ENCODE data around the gene PMM1.
"Not testable (repeated sequence)": the region's sequence is repeated elsewhere in the genome, so short reads cannot be mapped to it uniquely, and the experiment has no call there.

PMM1 gene

DNA sequence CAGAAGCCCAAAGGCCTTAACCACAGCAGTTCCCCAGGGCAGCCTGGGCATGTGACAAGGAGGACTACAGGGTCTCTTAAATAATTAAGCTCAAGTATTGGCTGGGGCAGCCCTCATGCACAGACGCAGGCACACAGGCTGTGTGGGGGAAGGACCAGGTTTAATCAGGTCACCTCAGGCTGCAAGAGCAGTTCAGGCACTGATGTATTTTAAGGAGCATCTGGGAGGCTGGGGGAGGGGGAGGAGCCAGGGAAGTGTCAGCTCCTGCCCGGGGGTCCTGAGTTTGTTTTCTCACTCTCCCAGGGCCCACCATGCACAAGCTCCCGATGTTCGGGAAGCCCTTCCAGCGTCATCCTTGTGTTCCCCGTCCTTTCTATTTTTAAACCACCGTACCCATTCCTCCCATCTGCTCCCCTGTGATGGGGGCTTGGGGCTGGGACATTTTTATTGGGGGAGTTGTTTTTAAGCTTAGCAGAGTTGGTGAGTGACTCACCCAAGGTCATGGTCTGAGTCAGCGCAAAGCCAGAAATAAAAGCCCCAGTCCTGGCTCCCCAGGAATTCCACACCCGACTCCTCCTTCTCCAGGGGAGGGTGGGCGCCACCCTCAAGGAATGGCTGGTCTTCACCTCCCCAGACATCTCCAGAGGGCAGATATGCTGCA lies 26.5 kb downstream of the PMM1 start:
- peak in 1 of 14 donors; percentile 44 for DNase-seq

DNA sequence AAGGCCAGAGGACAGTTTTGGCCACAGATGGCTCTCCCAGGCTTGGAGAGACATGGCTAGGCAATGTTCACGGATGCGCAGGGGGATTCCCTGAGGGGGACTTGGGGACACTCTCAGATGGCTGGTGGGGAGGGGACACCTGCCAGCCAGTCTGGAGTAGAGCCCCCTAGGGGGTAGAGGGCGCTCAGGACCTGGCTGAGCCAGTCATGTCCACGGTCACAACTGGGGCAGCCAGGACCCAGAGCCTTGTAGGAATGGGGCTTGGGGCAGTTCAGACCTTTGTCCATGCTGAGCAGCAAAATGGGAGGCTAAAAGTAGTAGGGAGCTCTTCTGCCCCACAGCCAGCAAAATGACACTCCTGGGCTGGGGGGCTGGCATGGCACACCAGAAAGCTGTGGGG lies 27.2 kb downstream of the PMM1 start:
- DNase-seq: no peak

GRCh38 chr22:41561788-41562187 lies 27.9 kb downstream of the PMM1 start:
- peak in 1 of 14 donors; percentile 64 for DNase-seq

GRCh38 chr22:41561335-41561734 lies 28.3 kb downstream of the PMM1 start:
- peak in 2 of 14 donors; percentile 31 to 64 for DNase-seq

DNA sequence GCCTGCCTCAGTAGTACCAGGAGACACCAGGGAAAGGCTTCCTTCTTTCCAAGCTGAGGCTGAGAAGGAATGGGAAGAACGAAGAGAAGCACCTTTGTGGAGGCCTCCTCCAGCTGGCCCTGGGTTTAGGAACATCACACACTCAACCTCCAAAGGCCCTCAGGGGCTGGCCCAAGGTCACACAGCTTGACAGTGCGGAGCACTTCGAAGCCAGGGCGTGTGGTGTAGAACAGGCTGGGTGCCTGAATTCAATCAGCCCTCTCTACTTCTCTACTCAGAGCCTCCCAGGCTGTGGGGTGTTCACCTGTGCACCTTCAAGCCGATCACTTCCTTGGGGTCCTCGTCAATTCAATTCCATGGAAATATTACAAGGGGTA lies 29.6 kb downstream of the PMM1 start:
- DNase-seq: no peak

DNA sequence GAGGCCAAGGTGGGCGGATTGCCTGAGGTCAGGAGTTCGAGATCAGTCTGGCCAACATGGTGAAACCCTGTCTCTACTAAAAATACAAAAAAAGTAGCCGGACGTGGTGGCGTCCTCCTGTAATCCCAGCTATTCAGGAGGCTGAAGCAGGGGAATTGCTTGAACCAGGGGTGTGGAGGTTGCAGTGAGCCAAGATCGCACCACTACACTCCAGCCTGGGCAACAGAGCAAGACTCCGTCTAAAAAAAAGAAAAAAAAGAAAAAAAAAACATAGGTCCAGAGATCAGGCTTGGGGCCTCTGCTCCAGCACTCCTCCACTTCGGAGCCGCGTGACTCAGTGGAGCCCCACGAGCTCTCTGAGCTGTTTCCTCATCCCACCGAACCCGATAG lies 31.4 kb downstream of the PMM1 start:
- not testable (repeated sequence) for DNase-seq

DNA sequence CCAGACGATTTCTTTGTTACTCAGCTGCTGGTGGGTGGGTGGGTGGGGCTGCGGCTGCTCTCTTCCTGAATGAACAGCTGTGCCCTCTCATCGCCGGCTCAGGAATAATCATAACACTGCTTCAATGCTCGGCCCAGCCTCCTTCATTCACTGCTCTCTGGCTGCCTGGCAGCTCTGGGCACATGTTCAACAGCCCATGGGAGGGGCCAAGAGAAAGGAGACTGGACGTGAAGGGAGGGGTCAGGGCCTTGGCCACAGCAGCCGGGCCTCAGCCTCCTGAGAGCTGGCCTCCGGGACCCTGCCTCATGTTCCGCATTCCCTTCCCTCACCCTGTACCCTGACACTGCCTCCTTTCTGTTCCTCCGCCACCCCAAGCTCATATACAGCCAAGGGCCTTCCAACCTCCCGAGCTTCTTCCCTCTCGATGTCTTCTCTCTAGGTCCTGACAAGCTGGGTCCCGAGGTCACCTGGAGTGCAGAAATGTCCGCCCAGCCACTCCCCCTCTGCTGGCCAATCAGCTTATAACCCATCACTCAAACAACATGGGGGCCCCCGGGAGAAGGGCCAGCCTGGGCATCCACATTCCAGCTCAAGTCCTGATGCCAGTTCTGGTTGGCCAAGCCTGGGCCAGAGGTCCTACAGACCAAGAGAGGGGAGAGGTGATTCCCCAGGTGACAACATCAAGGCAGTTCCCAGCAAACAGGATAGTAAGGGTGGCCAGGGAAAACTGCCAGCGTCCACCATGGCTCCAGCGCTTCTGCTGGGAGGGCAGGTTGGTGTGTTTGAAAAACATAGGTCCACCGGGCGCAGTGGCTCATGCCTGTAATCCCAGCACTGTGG lies 32.0 kb downstream of the PMM1 start:
- peak in 10 of 14 donors; percentile 30 to 69 (median 41) for DNase-seq

GRCh38 chr22:41556561-41556960 lies 33.1 kb downstream of the PMM1 start:
- no peak for DNase-seq

GRCh38 chr22:41555325-41555982 lies 34.2 kb downstream of the PMM1 start:
- DNase-seq: peak in 1 of 14 donors; percentile 39

DNA sequence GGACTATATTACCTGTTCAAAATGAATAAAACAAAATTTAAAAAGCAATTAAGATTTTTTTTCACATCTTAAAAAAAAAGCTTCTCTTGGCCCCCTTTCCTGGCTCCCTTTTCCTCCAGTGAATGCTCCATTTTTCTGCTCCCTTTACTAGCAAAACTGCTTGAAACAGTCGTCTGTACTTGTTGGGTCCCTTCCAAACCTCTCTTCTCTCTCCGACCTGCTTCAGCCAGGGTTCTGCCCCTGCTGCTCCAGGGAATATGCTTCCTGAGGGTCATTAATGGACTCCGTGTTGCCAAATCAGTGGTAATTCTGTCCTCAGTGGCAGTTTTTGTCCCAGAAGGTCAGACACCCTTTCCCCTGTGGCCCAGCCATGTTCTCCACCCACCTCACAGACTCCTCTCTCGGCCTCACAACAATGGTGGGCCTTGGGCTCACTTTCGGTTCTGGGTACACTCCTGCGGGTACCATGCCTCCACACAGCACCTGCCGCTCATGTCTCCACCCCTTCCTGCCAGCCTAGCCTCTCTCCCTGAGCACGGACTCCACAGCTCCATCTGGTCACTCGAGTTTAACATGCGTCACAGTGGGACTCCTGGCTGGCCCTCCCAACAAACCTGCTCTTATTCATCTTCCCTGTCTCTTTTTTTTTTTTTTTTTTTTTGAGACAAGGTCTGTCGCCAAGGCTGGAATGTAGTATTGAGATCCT lies 37.6 kb downstream of the PMM1 start:
- DNase-seq: peak in 1 of 14 donors; percentile 79

GRCh38 chr22:41550952-41551491 lies 38.6 kb downstream of the PMM1 start:
- DNase-seq: no peak

GRCh38 chr22:41548830-41549211 lies 40.8 kb downstream of the PMM1 start:
- no peak for DNase-seq

- no peak for DNase-seq
These were observed 44.8 kb downstream of the PMM1 start for GRCh38 chr22:41544671-41545476.

DNA sequence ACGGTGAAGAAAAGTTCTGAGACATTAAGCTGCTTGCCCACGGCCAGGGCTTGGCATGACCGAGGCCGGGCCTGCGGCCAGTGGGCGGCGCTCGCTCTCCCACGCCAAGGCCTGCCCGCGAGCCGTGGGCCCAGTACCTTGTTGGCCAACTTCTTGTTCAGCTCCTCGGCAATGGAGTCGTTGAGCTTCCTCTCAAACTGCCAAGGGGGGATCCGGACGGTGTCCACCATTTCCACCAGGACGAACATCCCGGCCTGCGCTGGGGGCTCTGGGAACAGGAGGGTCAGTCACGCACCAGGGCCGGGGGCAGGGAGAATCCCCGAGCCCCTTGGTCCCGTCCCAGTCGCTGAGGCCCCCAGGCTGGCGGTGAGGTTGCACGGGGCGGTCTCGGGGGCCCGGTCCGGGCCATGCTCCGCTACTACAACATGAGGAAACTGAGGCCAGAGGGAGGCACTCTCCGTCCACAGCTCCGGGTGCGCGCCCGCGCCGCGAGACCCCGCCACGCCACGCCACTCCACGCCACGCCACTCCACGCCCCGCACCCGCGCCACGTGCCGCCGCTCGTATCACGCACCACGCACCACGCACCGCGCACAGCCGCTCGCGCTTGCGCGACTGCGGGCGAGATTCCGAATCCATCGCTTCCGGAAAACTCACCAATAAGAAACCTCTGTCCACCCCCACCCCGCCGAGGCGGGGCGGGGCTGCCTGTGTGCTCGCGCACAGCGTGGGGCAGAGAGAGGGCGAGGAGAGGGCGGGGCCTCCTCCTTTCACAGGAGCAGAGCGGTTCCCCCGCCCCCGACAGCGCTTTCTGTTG lies 45.6 kb downstream of the PMM1 start, which contains the start of gene POLR3H:
Gene POLR3H (minus strand): TSS at position 617 of the 817 bp plus-strand sequence. CDS start 369 bp downstream, at position 248.
- DNase-seq: peak; percentile 68 to 99 (median 92)

GRCh38 chr22:41542224-41542623 lies 47.4 kb downstream of the PMM1 start:
- no peak for DNase-seq

DNA sequence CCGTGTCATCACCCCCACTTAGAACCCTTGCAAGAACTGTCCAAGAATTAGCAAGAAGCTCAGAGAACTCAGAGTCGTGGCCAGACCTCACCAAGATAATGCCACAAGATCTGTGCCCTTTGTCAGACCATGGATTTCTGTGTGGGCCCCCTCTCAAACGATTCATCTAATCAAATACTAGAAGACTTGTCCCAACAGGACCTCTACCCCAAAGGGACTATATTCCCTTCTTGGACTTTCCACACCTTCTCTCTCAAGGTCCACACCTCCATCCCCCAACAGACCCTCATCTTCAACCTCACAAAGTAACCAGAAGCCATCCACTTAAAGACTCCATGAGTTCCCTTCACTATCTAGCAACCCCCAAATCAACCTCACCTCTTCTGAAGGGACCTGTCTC lies 48.2 kb downstream of the PMM1 start:
- DNase-seq: no peak

- DNase-seq: no peak
These were observed 49.3 kb downstream of the PMM1 start for GRCh38 chr22:41540365-41540764.

- DNase-seq: no peak
These were observed 49.7 kb downstream of the PMM1 start for GRCh38 chr22:41540006-41540315.

GRCh38 chr22:41539146-41540005 lies 50.3 kb downstream of the PMM1 start:
- peak in 2 of 14 donors; percentile 29 to 34 for DNase-seq

DNA sequence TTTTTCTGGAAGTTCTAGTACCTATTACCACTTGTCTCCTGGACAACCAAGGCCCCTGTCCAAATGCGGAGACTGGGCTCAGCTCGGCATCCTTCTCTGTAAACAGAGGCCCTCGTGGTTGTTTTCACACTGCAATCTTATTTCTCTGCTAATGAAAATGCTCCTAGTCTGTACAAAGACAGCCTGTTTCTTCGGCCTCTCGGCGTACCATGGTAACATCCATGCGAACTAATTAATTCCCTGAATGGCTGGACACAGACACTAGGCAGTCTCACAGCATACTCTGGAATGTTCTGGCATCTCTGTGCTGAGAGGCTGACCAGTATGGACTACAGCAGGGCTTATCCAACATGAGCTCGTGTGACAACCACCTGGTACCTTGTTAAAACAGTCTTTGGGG lies 51.1 kb downstream of the PMM1 start:
- peak in 11 of 14 donors; percentile 36 to 89 (median 60) for DNase-seq

Data from C1 segment of cervical spinal cord (tissue), 14 donors.